Uterine smooth muscle cell (primary cell): ENCODE results near the gene CBX8. TPM values are rescaled to one million over a fixed set of nuclear protein-coding genes. Genes with fewer than 3 reads are reported as not detected.

Experiments used
- total RNA-seq: library from RNA; depleted of rRNA; stranded (reverse); fragments of >200 nt; gene quantifications from 2 replicates; pipeline ENCODE4 v1.2.3, GENCODE V29; 2014

The CBX8 gene
- total RNA-seq, result 6.9 and 8.5 TPM in 2 replicates

DNA sequence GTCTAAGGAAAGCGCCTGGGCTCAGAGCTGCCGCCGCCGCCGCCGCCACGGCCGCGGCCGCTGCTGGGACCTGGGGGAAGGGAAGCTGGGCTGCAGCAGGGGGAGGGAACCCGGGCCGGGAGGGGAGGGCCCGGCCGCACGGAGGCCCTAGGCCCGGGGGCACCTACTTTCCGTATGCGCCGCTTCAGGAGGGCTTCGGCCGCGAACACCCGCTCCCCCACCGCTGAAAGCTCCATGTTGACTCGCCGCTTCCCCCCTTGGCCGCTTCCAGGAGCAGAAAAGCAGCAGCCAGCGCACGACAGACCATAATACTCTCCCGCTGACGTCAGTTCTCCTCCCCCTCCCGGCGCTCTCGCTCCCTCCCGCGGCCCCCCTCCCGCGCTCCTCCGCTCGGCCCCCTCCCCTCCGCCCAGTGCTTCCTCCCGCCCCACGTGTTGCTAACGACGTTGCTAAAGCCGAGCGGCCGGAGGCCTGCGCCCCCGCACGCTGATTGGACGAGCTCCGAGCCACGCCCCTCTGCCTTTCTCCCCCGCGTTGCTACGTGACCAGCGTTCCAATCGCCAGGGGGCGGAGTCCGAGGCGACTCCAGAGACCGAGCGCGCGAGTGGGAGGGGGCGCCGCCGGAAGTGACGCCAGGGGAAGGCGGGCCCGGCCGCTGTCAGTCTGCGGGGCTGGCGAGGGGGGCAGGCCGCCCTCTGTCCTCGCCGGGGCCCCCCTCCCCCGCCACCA is at the start of gene CBX8:
CBX8 (minus strand) TSS at position 315 of the 729 bp plus-strand sequence; CDS start at position 236, 79 bp downstream.

DNA sequence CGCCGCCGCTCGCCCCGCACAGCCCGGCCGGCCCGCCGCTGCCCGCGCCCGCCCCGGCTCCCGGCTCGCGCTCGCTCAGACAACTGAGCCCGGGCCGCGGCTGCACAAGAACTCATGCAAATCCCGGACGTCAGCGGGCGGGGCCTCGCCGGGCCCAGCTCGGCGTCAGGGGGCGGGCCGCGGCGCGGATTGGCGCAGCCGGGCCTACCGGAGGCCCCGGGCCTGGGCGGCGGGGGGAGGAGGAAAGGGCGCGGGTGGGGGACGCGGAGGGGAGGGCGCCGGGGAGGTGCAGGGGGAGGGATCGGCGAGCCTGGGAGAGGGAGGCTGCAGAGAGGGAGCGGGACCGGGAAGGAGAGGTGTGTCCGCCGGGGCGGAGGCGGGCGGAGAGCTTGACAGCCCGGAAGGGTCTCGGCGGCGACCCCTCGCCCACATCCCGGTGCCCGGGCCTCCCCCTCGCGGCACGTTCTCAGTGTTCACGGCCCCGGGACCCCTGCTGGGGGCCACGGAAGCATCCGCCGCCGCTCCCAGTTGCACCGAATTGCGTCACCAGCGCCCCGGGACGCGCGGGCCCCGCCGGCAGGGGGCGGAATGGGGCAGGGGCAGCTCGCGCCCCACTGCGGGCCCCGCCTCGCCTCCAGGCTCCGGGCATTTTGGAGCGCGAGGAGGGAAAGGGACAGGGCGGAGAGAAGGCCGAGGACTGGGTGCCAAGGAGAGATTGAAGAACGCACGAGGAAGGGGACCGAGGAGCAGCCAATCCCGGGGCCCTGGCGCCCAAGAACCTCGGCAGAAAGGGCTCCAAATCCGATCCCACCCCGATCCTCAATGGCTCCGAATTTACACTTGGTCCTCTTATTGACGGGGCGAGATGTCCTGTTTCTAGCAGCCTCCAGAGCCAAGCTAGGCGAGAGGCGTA is 42.7 kb upstream of the CBX8 start, which contains the start of gene CBX4:
CBX4 (minus strand) TSS at position 85 of the 913 bp plus-strand sequence. CDS start 189 bp downstream, outside the sequence.

DNA sequence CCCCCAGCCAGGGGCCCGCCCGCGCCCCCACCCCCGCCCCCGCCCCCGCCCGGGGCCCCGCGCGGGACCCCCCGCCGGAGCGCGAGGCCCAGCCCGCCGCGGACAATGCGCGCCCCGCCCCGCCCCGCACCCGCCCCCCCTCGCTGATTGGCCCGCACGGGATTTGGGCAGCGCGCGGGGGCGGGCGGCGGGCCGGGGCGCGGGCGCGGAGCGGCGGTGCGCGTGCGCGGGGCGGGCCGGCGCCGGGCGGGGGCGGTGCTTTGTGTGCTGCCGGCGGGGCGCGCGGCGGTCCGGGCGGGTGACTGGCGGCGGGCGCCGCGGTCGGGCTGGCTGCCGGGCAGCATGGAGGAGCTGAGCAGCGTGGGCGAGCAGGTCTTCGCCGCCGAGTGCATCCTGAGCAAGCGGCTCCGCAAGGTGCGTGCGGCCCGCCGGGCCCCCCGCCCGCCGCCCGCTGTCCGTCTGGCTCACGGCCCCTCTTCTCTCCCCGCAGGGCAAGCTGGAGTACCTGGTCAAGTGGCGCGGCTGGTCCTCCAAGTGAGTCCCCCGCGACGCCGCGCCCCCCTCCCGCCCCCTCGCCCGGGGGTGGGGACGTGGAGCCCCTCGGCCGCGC is 18.9 kb downstream of the CBX8 start, which contains the start of gene CBX2:
CBX2 (plus strand) TSS at position 255 of the 610 bp plus-strand sequence; CDS start at position 343, 88 bp downstream.

Other genes starting within 250 kb of the CBX8 start
- gene RBFOX3, start 186.0 kb downstream of the CBX8 start, total RNA-seq, result not detected in 2 replicates
- gene ENPP7, start 66.1 kb downstream of the CBX8 start, total RNA-seq, result 0.12 TPM in 1 of 2 replicates, not detected in the other
- 2.0 and 2.3 TPM in 2 replicates for gene CBX2, start 18.9 kb downstream of the CBX8 start, total RNA-seq
- gene CBX4, start 42.4 kb upstream of the CBX8 start, total RNA-seq, result 15.4 and 15.5 TPM in 2 replicates
- 23.8 and 47.5 TPM in 2 replicates for gene TBC1D16, start 238.8 kb upstream of the CBX8 start, total RNA-seq
- gene CCDC40, start 239.6 kb upstream of the CBX8 start, total RNA-seq, result 1.7 and 2.0 TPM in 2 replicates